Chondrocyte (in vitro differentiated cells): Measurements from ENCODE around the gene ODF2. TPM values are rescaled to one million over a fixed set of nuclear protein-coding genes. Genes with fewer than 3 reads are reported as not detected.

Experiments
- DNase-seq: peaks from one replicate; pipeline ENCODE4 v3.0.0; 2021; ENCODE audit warnings: mixed read lengths, low spot score
- H3K27ac Mint-ChIP-seq: one replicate; pipeline ENCODE4 v1.8.0; 2021; ENCODE audit warnings: mild to moderate bottlenecking, moderate library complexity, mixed read lengths; ENCODE audit not compliant: unreplicated experiment
- H3K27me3 Mint-ChIP-seq: 2 replicates; pipeline ENCODE4 v1.8.0; 2021; ENCODE audit warnings: low read depth, mixed read lengths
- H3K36me3 Mint-ChIP-seq: 2 replicates; pipeline ENCODE4 v1.8.0; 2021; ENCODE audit warnings: low read depth, mixed read lengths
- H3K4me1 Mint-ChIP-seq: 2 replicates; pipeline ENCODE4 v1.8.0; 2021; ENCODE audit warnings: low read depth, mild to moderate bottlenecking, mixed read lengths
- H3K4me3 Mint-ChIP-seq: one replicate; pipeline ENCODE4 v1.8.0; 2021; ENCODE audit warnings: mild to moderate bottlenecking, moderate library complexity, mixed read lengths; ENCODE audit not compliant: unreplicated experiment
- H3K9me3 Mint-ChIP-seq: 2 replicates; pipeline ENCODE4 v1.8.0; 2021; ENCODE audit warnings: low read depth, mixed read lengths
- total RNA-seq: library from RNA; stranded (reverse); gene quantifications from 3 replicates; pipeline ENCODE4 v1.2.1, GENCODE V29; 2021
- TF ChIP-seq, protein P1 (sequence below): fragments of 200-600 bp; sonication (generic); IDR thresholded peaks from 2 replicates; pipeline ENCODE4 v1.5.0; 2021; ENCODE audit warnings: antibody characterized with exemption, mild to moderate bottlenecking, moderate library complexity

Gene ODF2
- total RNA-seq, 1 donor from 2014 or later, result 25.6 TPM

DNA sequence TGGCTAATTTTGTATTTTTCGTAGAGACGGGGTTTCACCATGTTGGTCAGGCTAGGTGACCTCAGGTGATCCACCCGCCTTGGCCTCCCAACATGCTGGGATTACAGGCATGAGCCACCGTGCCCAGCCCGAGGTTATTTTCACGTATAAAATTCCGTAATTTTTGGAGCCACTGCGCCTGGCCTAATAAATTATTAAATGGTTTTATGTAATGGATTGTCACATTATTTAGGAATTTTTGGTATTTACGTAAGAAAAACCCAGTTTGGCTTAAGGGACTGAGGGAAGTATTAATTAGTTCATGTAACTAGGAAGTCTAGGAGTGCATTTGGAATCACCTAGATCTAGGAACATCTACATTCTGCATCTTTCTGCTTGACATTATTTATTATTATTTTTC is 57.0 kb downstream of the ODF2 start:
- Mint-ChIP-seq H3K4me3 (no peak overlapping the region), H3K27ac (no peak overlapping the region), H3K9me3 (no peaks in the 10 kb centered on the region), H3K4me1 (no peaks in the 10 kb centered on the region), H3K36me3 (peaks cover 19% of the 10 kb centered on the region), H3K27me3 (no peaks in the 10 kb centered on the region)
- TF ChIP-seq, protein P1, sequence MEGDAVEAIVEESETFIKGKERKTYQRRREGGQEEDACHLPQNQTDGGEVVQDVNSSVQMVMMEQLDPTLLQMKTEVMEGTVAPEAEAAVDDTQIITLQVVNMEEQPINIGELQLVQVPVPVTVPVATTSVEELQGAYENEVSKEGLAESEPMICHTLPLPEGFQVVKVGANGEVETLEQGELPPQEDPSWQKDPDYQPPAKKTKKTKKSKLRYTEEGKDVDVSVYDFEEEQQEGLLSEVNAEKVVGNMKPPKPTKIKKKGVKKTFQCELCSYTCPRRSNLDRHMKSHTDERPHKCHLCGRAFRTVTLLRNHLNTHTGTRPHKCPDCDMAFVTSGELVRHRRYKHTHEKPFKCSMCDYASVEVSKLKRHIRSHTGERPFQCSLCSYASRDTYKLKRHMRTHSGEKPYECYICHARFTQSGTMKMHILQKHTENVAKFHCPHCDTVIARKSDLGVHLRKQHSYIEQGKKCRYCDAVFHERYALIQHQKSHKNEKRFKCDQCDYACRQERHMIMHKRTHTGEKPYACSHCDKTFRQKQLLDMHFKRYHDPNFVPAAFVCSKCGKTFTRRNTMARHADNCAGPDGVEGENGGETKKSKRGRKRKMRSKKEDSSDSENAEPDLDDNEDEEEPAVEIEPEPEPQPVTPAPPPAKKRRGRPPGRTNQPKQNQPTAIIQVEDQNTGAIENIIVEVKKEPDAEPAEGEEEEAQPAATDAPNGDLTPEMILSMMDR, result no peak
- DNase-seq, result peak; percentile 35

DNA sequence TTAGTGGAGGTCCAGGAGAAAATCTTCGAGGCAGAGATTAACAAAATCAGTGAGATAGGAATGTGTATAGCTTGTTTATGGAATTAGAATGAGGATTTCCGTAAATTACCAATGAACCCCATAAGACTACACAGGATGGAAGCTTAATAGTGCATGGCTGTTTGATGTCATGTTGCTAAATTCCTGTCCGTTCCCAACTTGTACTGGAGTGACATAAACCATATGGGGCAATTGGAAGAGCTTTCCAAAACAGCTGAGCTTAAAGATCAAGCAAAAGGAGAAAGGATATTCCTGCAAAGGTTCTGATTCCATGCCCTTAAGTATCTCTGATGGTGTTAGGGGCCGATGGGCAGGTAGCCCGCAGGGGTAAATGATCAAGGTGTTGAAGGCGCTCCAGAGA is 66.2 kb downstream of the ODF2 start:
- DNase-seq, result no peak
- H3K27ac Mint-ChIP-seq, result no peak overlapping the region
- no peak overlapping the region for H3K4me3 Mint-ChIP-seq
- TF ChIP-seq, protein P1, result no peak
- H3K9me3 Mint-ChIP-seq, result no peaks in the 10 kb centered on the region
- H3K27me3 Mint-ChIP-seq, result no peaks in the 10 kb centered on the region
- H3K36me3 Mint-ChIP-seq, result peaks cover 22% of the 10 kb centered on the region
- peaks cover 10% of the 10 kb centered on the region for H3K4me1 Mint-ChIP-seq

DNA sequence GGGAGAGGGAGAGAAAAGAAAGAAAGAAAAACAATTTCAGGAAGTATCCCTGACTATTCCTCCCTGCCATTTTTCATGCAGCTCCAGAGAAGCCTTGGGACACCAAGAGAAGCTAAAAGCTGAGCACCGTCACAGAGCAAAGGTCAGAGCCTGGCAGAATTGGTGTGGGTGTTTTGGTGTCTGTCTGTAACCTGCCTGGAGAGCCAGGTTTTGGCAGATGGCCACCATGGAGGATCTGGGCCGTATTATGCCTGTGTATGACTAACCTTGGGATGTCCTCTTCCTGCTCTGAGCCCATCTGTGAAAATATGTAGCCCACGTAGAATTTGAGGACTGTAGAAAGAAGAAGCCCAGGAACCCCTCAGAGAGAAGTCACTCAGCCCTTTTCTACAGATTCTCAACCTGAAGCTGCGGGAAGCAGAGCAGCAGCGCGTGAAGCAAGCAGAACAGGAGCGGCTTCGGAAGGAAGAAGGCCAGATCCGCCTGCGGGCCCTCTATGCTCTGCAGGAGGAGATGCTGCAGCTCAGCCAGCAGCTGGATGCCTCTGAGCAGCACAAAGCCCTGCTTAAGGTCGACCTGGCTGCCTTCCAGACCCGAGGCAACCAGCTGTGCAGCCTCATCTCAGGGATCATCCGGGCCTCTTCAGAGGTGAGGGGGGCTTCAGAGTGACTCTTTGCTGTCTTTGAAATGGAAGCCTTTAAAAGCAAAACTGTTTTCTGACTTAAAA is 67.6 kb downstream of the ODF2 start:
- H3K4me3 Mint-ChIP-seq, result no peak overlapping the region
- no peak for DNase-seq
- TF ChIP-seq, protein P1, result no peak
- H3K27ac Mint-ChIP-seq, result peak overlapping the region; percentile 45
- H3K4me1 Mint-ChIP-seq, result peaks cover 10% of the 10 kb centered on the region
- H3K36me3 Mint-ChIP-seq, result peaks cover 17% of the 10 kb centered on the region
- no peaks in the 10 kb centered on the region for H3K9me3 Mint-ChIP-seq
- H3K27me3 Mint-ChIP-seq, result no peaks in the 10 kb centered on the region

DNA sequence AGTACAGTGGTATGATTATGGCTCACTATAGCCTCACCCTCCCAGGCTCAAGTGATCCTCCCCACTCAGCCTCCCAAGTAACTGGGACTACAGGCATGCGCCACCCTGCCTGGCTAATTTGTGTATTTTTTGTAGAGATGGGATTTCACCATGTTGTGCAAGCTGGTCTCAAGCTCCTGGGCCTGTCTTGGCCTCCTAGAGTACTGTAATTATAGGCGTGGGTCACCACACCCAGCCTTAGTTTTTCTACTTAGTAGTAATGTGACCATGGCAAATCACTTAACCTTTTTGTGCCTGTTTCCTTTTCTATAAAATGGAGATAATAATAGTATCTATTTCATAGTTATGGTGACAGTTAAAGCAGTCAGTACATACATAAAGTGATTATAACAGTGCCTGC is 70.9 kb downstream of the ODF2 start:
- DNase-seq, result no peak
- no peaks in the 10 kb centered on the region for H3K9me3 Mint-ChIP-seq
- TF ChIP-seq, protein P1, result no peak
- peaks cover 22% of the 10 kb centered on the region for H3K36me3 Mint-ChIP-seq
- no peak overlapping the region for H3K4me3 Mint-ChIP-seq
- peaks cover 10% of the 10 kb centered on the region for H3K4me1 Mint-ChIP-seq
- H3K27me3 Mint-ChIP-seq, result no peaks in the 10 kb centered on the region
- H3K27ac Mint-ChIP-seq, result no peak overlapping the region

DNA sequence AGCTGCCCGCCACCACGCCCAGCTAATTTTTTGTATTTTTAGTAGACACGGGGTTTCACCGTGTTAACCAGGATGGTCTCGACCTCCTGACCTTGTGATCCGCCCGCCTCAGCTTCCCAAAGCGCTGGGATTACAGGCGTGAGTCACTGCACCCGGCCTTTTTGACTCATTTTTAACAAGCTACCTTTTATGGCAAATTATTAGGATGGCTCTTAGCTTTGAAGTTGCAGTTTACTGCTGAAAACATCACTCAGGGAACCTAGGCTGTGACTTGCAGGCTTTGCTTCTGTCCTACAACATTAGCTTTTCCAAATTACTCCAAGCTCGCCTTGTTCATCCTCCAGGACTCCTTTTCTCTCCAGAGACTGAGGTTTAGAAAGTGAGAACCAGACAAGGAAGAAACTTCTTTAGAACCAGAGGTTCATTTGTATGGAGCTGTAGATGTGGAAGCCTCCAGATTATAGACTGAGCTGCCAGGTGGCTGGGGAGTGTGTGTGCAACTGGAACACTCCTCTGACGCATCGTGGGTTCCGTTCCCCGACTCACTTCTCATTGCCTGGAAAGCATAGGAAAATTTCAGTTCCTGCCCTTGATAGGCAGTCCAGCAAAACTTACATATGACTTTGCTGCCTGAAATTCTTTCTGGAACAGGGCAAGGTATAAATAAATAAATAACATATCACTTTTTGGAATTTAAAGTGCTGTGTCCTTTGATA is 72.8 kb downstream of the ODF2 start:
- TF ChIP-seq, protein P1, result no peak
- no peaks in the 10 kb centered on the region for H3K27me3 Mint-ChIP-seq
- peaks cover 2% of the 10 kb centered on the region for H3K4me1 Mint-ChIP-seq
- no peak for DNase-seq
- H3K9me3 Mint-ChIP-seq, result no peaks in the 10 kb centered on the region
- H3K36me3 Mint-ChIP-seq, result peaks cover 27% of the 10 kb centered on the region
- H3K27ac Mint-ChIP-seq, result no peak overlapping the region
- H3K4me3 Mint-ChIP-seq, result no peak overlapping the region
